Activated CD4-positive, alpha-beta T cell treated with anti-CD3 and anti-CD28 coated beads for 24 hours (primary cell): ENCODE data around the gene PIK3R5.

Experiments used
- DNase-seq, 2 donors: peaks; one replicate each; pipeline ENCODE4 v3.0.0-alpha.2; 2020; ENCODE audit warnings: low read depth in 2 of 2

The PIK3R5 gene

DNA sequence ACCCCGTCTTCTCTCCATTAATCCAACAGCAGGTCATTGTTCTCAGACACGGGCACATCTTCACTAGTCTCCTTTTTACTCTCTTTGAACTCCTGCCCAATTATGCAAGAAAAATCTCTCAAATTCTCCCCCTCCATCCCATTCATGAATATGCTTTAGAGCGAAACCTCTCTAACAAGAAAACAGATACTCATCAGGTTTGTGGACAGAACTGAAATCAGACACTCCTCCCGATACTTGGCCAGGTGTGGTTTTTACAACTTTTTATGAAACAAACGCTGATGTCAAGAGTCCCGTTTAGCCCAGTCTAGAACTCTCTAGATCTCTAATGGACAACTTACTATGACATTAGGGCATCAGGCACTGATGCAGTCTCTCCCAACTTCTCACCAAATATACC lies 40.9 kb downstream of the PIK3R5 start:
- DNase-seq = no peak

DNA sequence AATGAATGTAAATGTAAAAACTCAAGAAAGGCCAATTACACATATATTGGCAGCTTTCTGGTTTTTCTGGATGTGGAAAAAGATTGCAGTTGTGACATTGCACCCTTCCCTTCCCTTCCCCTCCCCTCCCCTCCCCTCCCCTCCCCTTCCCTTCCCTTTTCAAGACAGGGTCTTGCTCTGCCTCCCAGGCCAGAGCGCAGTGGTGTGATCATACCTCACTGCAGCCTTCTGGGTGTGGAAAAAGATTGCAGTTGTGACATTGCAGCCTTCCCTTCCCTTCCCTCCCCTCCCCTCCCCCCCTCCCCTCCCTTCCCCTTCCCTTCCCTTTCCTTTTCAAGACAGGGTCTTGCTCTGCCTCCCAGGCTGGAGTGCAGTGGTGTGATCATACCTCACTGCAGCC lies 41.7 kb downstream of the PIK3R5 start:
- no peak for DNase-seq

GRCh38 chr17:8922928-8923327 lies 42.6 kb downstream of the PIK3R5 start:
- DNase-seq = no peak

- DNase-seq = no peak
Measured at GRCh38 chr17:8922451-8922850, 43.1 kb downstream of the PIK3R5 start.

- no peak for DNase-seq
Measured at GRCh38 chr17:8921147-8921546, 44.4 kb downstream of the PIK3R5 start.

DNA sequence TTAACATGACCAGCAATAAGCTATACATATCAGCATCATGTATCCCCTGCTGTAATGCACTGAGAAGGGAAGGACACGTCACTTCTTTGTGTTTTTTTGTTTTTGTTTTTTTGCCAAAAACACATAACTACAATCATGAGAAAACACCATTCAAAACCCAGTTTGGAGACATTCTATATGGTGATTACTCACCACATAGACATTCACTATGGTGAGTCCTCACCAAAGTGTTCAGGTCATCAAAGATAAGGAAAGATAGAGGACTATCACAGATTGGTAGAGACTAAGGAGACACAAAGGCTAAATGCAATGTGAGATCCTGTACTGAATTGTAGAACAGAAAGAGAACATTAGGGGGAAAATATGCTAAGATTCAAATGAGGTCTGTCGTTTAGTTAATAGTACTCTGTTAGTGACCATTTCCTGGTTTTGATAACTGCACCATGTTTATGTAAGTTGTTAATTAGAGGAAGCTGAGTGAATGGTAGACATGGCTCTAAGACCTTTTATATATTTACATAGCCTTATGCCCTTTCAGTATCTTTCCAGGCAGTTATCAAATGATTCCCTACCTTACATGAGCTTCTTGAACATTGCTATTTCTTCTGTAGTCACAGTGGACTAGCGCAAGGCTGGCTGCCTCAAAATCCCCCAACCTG lies 46.6 kb downstream of the PIK3R5 start:
- DNase-seq = no peak

GRCh38 chr17:8916466-8916865 lies 49.0 kb downstream of the PIK3R5 start:
- no peak for DNase-seq

GRCh38 chr17:8914554-8914953 lies 51.0 kb downstream of the PIK3R5 start:
- no peak for DNase-seq

GRCh38 chr17:8913879-8914278 lies 51.6 kb downstream of the PIK3R5 start:
- DNase-seq = no peak

DNA sequence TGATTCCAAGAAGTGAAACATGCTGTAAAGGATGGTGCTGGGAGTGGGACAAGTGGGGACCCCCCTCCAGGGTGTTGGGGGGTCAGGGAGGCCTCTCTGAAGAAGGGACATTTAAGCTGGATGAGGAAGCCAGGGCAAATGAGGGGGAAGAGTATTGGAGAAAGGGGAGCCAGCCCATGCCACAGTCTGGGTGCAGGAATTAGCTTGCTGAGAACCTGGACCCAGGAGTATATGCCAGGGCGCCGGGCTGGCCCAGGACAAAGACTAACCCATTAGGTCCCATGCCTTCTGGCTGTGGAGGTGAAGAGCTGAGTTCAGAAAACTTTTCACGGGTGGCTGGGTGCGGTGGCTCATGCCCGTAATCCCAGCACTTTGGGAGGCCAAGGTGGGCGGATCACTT lies 52.4 kb downstream of the PIK3R5 start:
- DNase-seq = no peak

DNA sequence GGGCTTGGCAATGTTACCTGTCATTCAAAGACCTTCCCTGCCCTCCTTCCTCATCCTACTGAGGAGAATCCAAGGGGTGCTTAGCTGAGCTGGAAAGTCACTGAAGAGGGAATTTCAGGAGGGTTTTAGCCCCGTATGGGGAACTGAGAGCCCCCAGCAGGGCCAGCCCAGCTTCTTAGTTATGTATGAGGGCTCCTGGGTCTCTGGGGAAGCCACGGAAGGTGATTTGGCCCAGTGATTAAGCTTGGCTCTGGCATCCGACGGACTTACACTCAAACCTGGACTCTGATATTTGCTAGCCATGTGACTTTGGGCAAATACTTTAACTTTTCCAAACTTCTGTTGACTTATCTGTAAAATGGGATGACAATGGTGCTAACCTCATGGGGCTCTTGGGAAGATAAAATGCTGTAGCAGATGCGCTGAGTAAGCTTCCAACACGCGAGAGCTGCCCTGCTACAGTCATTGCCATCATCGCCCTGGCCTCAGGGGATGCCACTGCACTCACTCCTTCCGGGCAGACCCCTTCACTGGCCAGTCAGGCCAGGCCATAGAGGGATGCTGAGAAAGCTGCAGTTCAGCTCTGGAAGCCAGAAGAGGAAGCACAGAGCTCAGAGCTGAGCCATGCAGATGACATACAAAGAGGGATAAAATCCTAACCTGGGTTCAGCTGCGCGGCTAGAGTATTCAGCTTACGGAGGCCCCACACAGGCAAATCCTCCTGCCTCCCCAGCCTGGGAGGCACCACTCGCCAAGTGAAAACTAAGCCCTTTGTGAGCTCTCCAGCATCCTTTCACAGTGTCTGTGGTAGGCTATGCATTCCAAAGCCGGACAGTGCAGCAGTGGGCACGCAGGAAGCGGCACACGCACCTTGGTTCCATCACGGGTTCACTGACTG lies 53.2 kb downstream of the PIK3R5 start:
- DNase-seq = no peak

DNA sequence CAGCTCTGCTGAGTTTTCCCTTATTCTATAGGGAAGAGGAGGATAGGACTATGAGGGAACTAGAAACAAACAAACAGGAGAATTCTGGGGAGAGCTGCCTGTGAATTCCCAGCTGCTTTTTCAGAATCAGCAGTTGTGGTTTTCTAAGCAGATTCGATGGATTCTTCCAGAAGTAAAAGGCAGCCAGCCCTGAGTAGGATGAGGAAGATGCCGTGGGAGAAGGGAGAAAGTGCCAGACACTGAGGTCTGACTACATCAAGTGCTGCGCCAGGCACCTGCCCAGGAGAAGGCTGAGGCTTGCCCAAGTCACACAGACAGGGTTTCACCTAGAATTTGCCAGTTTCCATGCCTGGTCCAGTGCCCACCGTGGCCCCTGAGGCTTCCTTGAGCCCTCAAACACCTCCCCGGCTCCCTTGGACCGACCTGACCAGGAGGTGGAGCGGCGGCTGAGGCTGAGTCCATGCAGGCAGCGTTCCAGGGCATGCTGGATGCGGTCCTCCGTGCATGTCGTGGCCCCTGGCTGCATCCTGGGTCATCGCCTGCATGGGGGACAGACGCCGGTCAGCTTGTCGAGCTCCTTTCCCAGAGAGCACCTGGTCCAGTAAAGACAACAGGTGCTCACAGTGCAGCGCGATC lies 54.4 kb downstream of the PIK3R5 start:
- DNase-seq = no peak

DNA sequence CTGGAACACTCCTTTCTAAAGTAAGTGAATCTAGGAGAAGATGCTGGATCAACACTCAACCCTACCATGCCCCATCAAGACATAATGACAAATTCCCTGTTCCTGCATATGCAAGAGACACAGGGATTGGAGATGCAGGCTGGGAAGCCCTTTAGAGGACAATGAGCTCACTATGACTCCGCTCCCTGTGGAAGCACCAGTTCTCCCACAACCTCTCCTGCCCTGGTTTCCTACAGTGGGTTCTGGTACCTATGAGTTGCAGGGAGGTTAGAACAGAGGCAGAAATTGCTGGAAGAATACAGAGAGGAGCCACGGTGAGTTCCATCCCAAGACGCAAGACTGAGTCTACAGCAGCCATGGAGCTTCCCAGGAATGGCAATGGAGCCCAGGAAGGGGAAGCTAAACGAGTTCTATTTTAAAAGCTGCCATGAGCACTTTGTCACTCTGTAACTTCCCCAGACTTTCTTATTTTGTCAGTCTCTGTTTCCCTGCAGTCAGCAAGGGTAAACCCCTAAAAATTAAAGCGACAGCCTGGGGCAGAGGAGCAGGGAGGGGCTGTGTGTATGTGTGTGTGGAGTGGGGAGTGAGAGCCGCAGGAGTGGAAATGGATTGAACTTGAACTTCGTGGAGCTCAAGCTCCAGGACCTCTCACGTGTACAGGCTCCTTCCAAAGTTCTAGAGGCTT lies 55.8 kb downstream of the PIK3R5 start:
- DNase-seq = no peak

- DNase-seq = no peak
Measured at GRCh38 chr17:8905331-8905730, 60.2 kb downstream of the PIK3R5 start.

- DNase-seq = no peak
Measured at GRCh38 chr17:8904686-8905085, 60.8 kb downstream of the PIK3R5 start.

DNA sequence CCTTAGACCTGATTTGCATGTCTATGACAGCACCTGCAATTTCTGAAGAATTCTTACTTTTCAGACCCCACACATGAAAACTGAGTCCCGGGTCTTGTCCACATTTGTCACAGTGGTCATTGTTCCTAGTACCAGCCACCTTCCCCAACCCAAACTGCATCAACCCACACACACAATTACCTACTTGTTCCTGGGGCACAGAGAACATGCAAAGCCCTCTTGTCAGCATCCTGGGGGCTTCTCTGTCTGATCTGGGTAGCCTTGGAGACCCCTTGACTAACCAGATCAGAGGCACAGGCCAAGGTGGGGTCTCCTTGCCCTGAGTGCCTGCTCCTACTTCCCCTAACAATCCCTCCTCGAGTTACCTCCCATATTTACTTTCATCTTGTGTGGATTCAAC lies 61.3 kb downstream of the PIK3R5 start:
- no peak for DNase-seq

- DNase-seq = no peak
Measured at GRCh38 chr17:8900626-8901585, 64.6 kb downstream of the PIK3R5 start.

DNA sequence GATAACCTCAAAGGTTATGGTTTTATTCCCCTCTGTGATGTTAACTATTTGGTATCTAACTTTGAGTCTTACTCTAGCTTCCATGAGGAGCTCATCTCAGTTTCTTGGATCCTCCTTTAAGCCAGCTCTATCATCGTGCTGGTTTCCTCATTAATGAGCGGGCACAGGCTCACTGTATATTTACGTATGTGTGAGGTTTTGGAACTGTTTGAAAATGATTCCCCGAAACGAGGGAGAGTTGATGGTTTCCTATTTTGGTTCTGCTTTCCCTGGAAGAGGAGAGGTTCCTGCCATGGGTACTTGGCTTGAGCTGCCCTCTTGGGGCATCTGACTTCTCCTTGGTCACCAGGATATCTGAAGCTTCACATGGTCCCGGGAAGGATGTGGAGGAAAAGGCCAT lies 65.3 kb downstream of the PIK3R5 start:
- DNase-seq = no peak

GRCh38 chr17:8898636-8899035 lies 66.9 kb downstream of the PIK3R5 start:
- DNase-seq = no peak

DNA sequence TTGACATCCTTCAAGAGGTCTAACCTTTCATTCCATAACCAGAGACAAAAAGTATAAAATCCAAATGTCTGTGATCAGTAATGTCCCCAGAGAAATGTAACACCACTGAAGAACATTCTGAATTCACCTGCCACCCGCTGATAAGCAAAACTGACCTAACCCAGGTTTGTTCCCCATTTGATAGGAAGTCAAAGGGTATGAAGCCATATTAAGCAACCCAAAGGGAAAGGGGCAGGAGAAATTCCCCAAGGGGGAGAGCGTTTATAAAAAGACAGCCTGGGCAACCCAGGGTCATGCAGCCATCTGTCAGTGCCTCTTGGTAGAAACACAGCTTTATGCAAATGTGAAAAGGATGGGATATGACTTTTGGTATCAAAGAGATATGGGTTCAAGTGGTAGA lies 67.4 kb downstream of the PIK3R5 start:
- DNase-seq = no peak
